HG03378 (cell line): ENCODE data around the gene SDHC.
A peak's percentile ranks its signal among the peaks of the same experiment; 100 is the strongest.
"Not testable (repeated sequence)": the region's sequence is repeated elsewhere in the genome, so short reads cannot be mapped to it uniquely, and the experiment has no call there.

Source experiments
- ATAC-seq: cut with Tn5 transposase; IDR thresholded peaks from one replicate; pipeline ENCODE4 v1.9.1; 2021; ENCODE audit warnings: mild to moderate bottlenecking, moderate library complexity; ENCODE audit not compliant: unreplicated experiment

SDHC gene

DNA sequence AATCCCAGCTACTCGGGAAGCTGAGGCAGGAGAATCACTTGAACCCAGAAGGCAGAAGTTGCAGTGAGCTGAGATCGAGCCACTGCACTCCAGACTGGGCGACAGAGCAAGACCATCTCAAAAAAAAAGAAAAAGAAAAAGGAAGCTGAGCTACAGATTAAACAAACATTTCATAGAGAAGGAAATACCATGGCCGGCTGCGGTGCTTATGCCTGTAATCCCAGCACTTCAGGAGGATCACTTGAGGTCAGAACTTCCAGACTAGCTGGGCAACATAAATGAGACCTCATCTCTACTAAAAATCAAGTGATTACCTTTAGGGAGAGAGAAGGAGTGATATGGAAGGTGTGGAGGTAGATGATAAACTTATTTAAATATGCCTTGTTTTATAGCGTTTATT is 67.5 kb downstream of the SDHC start:
- no peak for ATAC-seq

DNA sequence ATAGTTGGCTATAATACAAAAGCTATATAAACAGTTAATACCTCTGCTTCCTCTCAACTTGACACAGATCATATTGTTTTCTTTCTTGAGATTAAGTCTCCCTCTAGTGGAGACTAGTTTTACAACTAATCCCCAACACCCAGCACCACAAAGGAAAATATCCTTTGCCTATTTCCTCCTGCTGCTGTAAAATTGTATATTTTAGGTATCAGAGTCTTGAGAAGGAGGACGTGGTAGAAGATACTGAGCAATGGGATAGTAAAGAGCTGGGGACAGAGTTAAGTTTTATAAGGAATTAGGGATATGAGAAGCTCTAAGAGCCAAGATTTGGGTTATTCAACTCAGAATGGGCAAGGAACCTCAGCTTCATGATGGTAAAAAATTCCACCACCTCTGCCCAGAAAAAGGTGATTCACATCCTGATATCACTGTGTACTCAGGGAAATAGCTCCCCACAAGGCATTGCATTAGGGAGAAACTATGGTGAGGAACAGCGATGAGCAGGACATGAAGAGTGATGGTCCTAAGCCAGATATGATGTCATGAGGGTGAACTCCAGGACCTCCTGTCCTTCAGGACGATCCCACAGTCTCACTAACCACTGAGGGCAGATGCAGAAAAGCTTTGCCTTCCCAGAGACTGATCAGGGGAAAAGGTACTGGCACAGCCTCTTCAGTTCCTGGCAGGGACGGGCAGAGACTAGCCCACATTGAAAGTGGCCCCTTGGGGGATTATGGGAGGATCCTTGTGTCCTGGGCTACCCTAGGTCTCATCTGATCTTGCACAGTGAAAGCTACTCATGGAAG is 68.2 kb downstream of the SDHC start:
- no peak for ATAC-seq

DNA sequence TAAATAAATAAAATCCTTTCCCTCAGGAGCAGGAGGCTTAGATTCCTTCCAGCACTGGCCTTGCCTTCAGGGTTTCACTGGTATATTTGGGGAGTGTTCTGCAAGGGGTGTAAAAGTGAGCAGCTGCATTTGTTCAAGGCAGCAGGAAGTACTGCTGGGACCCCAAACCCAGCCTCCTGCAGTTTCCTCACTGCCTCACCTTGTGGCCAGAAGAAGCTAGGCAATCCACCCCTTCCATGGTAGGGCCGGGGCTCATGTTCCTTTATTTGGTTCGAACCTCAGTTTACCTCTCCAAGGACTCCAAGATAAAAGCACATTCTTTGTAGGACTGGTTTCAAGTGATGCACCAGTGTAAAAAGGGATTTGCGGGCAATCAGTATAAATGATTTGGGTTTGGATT is 74.5 kb downstream of the SDHC start:
- ATAC-seq, result no peak

DNA sequence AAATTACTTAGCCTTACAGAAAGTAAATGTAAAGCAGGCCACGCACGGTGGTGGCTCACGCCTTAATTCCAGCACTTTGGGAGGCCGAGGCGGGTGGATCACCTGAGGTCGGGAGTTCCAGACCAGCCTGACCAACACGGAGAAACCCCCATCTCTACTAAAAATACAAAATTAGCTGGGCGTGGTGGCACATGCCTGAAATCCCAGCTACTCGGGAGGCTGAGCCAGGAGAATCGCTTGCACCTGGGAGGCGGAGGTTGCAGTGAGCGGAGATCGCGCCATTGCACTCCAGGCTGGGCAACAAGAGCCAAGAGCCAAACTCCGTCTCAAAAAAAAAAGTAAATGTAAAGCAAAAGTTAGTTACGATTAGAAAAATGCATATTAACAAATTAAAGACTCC is 75.0 kb downstream of the SDHC start:
- ATAC-seq, result not testable (repeated sequence)

DNA sequence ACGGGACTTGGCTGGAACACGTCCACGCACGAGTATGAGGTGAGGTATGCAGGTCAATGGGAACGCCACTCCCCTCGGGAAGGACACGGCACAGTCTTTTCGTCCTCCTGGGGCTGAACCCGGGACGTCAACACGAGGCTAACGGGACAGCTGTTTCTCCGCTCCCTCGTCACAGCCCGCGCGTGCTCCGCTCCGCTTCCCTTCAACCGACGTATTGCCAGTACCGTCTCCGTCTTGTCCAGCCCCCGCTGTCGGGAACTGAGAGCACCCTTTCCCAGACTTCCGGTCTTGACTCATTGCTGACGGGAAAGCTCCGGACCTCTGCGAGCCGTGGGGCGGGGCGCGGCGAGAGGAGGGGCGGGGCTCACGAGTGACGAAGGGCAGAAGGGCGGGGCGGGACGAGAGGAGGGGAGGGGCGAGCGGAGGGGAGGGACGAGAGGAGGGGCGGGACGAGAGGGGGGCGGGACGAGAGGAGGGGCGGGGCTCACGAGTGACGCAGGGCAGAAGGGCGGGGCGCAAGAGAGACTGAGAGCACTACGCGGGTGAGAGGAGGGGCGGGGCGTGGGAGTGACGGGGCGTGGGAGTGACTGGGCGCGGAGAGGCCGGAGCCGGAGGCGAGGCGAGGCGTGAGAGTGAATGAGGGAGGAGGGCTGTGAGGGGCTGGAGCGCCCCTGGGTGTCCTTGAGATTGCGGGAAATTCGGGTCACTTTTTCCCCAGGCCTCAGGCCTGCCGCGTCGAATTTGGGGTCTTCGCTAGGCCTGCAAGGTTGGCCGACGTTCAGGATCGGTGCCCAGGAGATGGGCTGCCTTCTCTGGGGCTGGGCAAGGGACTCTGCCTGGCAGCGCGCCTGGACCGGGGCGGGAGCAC is 75.7 kb downstream of the SDHC start:
- ATAC-seq, result peak; percentile 57

DNA sequence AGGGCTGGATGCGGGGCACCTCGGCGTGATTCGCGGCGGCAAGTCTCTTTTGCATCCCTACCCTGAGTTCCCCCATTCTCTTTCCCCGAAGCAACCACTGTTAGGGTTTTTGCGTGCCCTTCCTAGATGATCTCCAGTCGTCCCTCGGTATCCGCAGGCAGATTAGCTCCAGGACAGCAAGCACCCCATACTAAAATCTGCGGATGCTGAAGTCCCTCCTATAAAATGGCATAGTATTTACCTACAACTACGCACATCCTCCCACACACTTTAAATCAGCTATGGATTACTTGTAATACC is 76.3 kb downstream of the SDHC start:
- ATAC-seq, result peak; percentile 13

DNA sequence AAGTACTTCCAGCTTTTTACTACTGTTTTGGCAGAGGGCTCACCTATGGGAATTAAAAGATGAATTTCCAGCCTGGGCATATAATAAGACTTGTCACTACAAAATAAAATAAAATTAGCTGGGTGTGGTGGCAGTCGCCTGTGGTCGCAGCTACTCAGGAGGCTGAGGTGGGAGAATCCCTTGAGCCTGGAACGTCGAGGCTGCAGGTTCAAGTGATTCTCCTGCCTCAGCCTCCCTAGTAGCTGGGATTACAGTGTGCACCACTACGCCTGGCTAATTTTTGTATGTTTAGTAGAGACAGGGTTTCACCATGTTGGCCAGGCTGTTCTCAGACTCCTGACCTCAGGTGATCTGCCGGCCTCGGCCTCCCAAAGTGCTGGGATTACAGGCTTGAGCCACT is 77.0 kb downstream of the SDHC start:
- not testable (repeated sequence) for ATAC-seq

DNA sequence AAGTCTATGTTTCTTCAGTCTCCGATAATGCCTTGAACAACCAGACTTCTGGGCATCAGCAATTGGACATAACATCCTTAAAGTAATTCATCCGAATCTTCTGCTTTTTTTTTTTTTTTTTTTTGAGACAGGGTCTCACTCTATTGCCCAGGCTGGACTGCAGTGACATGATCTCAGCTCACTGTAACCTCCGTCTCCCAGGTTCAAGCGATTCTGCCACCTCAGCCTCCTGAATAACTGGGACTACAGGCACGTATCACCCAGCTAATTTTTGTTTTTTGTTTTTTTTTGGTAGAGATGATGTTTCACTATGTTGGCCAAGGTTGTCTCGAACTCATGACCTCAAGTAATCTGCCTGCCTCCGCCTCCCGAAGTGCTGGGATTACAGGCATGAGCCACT is 77.4 kb downstream of the SDHC start:
- ATAC-seq, result no peak

DNA sequence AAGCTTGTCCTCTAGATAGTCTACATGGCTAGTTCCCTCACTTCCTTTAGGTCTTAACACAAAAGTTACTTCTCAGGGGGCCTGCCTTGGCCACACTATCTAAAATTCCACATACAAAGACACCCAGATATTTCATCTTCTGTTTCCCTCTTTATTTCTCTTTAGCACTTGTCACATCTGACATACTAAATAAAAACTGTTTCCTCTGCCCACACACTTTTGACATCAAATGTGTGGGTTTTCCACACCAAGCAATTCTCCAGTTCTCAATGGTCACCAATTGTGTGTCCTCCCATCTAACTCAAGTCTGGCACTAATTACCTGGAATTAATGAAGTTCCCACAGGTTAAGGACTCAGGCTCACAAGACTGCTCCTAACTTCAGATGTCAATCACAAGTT is 79.0 kb downstream of the SDHC start:
- no peak for ATAC-seq

DNA sequence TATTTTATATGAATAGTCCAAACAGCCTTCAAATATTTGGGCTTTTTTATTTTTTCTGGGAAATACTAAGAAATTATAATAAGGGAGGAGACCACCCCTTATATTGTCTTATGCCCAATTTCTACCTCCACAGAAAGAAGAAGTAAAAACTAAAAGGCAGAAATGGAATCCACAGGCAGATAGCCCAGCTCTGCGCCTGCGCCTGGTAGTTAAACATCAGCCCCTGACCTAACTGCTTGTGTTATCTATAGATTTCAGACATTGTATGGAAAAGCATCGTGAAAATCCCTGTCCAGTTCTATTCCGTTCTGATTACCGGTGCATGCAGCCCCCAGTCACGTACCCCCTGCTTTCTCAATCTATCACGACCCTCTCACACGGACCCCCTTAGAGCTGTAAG is 82.9 kb downstream of the SDHC start:
- ATAC-seq, result not testable (repeated sequence)

DNA sequence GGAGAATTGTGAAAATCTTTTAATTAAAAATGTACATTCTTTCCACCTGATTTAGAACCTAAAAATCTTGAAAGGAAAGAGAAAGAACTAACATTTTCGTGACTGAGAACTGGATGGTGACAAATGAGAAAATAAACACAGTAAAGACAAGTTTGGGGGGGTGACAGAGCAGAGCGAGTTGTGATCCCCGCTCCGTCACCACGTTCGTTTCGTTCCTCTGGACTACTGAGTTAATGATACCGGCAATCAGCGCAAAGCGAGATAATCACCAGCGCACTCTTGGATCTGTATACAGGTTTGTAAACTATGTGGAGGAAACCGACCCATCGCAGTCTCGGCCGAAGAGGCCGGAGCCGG is 84.7 kb downstream of the SDHC start:
- no peak for ATAC-seq

DNA sequence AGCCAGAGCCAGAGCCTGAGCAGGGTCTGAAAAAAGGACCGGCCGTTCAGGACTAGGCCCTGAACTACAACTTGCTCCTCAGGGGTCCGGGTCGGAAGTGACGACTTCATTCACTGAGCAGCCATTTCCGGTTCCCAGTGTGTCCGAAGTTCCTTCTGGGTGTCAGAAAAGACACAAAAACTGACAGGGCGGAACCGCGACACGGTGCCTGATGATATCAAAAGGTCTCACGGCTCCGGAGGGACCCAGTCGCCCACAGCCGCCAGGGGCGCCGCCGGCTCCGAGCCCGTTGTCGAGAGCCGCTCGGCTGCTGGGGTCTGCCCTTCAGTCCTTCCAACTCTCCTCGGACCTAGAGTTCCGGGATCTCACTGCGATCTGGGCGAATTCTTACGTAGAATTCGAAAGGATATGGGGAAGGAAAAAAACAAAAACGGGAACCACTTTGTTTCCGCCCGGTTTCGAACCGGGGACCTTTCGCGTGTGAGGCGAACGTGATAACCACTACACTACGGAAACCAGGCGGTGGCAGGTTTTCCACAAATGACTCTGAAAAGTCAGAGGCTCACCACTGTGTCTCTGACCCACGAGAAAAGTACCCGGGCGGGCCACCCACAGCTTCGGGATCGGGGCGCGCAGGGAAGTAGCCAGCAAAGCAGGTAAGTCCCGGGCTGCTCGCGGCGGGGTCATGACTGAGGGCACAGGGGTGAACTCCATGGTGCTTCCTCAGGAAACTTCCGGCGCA is 85.2 kb downstream of the SDHC start:
- peak; percentile 70 for ATAC-seq

DNA sequence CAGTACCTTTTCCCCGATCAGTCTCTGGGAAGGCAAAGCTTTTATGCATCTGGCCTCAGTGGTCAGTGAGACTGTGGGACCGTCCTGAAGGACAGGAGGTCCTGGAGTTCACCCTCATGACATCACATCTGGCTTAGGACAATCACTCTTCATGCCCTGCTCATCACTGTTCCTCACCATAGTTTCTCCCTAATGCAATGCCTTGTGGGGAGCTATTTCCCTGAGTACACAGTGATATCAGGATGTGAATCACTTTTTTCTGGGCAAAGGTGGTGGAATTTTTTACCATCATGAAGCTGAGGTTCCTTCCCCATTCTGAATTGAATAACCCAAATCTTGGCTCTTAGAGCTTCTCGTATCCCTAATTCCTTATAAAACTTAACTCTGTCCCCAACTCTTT is 88.3 kb downstream of the SDHC start:
- no peak for ATAC-seq

DNA sequence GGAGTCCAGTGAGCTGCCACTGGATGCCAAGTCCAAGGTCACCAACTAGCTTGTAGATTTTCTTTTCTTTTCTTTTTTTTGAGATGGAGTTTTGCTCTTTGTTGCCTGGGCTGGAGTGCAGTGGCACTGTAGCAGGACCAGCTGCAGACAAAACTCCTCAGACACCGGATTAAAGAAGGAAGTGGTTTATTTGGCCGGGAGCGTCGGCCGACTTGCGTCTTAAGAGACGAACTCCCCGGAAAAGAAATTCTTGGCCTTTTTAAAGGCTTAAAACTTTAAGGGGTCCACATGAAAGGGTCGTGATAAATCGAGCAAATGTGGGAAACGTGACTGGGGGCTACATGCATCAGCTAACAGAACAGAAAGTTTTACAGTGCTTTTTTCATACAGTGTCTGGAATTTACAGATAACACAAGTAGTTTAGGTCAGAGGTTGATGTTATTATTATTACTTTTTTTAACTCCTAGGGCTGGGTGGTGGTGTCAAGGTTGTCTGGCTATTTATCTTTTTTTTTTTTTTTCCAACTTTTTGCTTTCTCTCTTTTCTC is 89.9 kb downstream of the SDHC start:
- no peak for ATAC-seq

DNA sequence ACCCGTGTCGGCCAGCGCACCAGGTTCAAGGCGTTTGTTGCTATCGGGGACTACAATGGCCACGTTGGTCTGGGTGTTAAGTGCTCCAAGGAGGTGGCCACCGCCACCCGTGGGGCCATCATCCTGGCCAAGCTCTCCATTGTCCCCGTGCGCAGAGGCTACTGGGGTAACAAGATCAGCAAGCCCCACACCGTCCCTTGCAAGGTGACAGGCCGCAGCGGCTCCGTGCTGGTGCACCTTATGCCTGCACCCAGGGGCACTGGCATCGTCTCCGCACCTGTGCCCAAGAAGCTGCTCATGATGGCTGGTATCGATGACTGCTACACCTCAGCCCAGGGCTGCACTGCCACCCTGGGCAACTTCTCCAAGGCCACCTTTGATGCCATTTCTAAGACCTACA is 92.4 kb downstream of the SDHC start:
- not testable (repeated sequence) for ATAC-seq

DNA sequence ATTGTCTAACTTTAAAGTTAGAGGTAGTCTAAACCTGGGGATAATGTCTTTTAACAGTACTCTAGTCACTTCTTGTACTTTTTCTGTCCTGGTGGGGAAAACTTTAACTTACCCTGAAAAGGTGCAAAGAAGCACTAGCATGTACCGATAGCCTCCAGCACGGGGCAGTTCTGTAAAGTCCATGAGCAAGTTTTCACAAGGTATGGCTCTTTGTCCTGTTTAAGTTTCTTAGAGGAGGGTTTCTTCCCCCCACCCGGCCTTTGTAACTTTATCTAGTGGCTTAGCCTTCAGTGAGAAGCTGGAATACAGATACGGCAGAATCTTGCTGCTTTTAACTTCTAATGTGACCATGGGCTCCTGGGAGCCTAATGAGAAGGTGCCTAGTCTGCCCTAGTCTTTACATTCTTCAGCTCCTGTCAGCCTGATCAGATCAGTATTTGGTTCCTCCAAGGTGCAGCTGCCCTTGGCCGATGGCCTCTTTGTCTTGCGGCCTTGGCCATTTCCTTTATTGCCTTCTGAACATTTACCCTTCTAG is 93.3 kb downstream of the SDHC start:
- ATAC-seq, result no peak

DNA sequence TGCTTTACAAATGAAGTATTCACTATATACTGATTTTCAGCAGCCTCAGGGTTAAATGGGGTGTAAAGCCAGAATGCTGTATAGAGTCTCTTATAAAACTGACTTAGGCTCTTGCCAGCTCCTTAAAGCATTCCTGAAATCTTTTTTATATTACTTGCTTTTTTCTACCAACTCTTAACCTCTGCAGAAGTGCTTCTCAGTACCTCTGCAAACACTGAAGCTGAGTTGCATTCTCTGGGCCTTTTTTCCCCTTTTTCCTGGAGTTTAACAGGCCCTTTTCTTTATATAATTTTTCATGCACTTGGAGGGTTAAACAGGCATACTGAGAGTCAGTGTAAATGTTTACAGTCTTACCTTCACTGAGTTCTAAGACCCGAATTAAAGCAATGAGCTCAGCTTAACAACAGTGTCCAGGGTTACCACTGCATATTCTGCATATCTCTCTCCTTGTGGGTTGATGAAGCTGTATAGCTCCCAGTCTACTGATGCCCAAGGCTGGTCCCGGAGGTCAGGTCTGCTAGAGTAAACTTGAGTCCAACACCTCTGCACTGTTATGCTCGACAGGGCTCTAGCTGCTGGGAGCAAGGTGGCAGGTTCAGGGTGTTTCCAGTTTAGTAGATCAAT is 94.4 kb downstream of the SDHC start:
- ATAC-seq, result no peak

DNA sequence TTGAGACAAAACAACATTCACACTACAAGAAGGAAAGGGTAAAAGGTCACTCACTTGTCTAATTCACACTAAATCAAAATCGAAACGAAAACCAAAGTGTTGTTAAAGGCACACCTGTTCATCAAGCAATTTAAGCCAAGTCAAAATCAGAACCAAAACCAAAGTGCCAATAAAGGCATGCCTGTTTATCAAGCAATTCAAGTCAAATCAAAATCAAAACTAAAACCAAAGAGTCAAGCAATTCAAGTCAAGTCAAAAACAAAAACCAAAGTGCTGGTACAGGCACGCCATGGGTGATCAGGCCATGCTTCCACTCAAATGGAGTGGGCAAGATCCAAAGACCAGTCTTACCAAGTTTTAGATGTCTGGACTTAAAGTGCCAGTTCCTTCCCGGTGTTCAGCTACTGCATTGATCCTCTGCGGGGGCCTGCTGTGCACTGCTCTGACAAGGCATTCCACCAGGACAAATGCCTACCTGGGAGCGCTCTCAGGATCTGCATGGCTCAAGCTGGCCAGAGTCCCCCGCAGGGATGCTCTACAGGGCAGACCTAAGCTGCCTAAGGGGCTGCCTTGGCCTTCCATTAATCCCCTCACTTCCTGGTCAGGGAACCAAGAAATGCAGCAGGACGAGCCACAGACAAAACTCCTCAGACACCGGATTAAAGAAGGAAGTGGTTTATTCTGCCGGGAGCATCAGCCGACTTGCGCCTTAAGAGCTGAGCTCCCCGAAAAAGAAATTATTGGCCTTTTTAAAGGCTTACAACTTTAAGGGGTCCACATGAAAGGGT is 95.9 kb downstream of the SDHC start:
- ATAC-seq, result peak; percentile 46

DNA sequence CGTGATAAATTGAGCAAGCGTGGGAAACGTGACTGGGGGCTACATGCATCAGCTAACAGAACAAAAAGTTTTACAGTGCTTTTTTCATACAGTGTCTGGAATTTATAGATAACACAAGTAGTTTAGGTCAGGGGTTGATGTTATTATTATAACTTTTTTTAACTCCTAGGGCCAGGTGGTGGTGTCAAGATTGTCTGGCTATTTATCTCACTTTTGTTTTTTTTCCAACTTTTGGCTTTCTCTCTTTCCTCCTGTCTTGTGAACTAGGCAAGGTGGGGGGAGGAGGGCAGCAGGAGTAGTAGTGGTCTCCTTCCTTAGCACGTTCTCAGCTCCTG is 96.4 kb downstream of the SDHC start:
- ATAC-seq, result not testable (repeated sequence)
